ELF-1 (cell line): ENCODE measurements around the gene PLEKHA6.

ENCODE experiments used
- DNase-seq: peaks from one replicate; pipeline ENCODE4 v3.0.0-alpha.2; 2016; ENCODE audit warnings: low read depth, low spot score

The PLEKHA6 gene

GRCh38 chr1:204285436-204286305 lies 74.1 kb downstream of the PLEKHA6 start:
- DNase-seq, result no peak

GRCh38 chr1:204284929-204285328 lies 74.8 kb downstream of the PLEKHA6 start:
- DNase-seq, result no peak

GRCh38 chr1:204283711-204284651 lies 75.7 kb downstream of the PLEKHA6 start:
- DNase-seq, result no peak

GRCh38 chr1:204282761-204283221 lies 76.9 kb downstream of the PLEKHA6 start:
- no peak for DNase-seq

GRCh38 chr1:204280099-204280961 lies 79.4 kb downstream of the PLEKHA6 start:
- DNase-seq, result no peak

GRCh38 chr1:204278958-204279357 lies 80.8 kb downstream of the PLEKHA6 start:
- DNase-seq, result no peak

GRCh38 chr1:204278251-204278650 lies 81.5 kb downstream of the PLEKHA6 start:
- no peak for DNase-seq

GRCh38 chr1:204277563-204278219 lies 82.0 kb downstream of the PLEKHA6 start:
- DNase-seq, result no peak

- no peak for DNase-seq
Measured at GRCh38 chr1:204275695-204276370, 83.9 kb downstream of the PLEKHA6 start.

GRCh38 chr1:204274446-204274845 lies 85.3 kb downstream of the PLEKHA6 start:
- no peak for DNase-seq

- DNase-seq, result no peak
Measured at GRCh38 chr1:204272505-204272904, 87.2 kb downstream of the PLEKHA6 start.

- DNase-seq, result no peak
Measured at GRCh38 chr1:204271970-204272369, 87.8 kb downstream of the PLEKHA6 start.

GRCh38 chr1:204268101-204268500 lies 91.6 kb downstream of the PLEKHA6 start:
- no peak for DNase-seq

- no peak for DNase-seq
Measured at GRCh38 chr1:204267191-204267601, 92.5 kb downstream of the PLEKHA6 start.

GRCh38 chr1:204266504-204267034 lies 93.2 kb downstream of the PLEKHA6 start:
- DNase-seq, result no peak

GRCh38 chr1:204265665-204266064 lies 94.1 kb downstream of the PLEKHA6 start:
- DNase-seq, result no peak

- DNase-seq, result no peak
Measured at GRCh38 chr1:204264805-204265204, 94.9 kb downstream of the PLEKHA6 start.

- peak; percentile 28 for DNase-seq
Measured at GRCh38 chr1:204263254-204263910, 96.3 kb downstream of the PLEKHA6 start.

- DNase-seq, result no peak
Measured at GRCh38 chr1:204262506-204263253, 97.0 kb downstream of the PLEKHA6 start.
